GM12874 (cell line): ENCODE measurements around the gene RPH3AL.

ENCODE experiments used
- TF ChIP-seq, protein P1 (sequence below): IDR thresholded peaks from 2 replicates; pipeline ENCODE4 v1.5.1; 2011; ENCODE audit warnings: low read depth, mild to moderate bottlenecking, control low read depth, low read length, moderate library complexity; ENCODE audit not compliant: insufficient read depth

RPH3AL gene

DNA sequence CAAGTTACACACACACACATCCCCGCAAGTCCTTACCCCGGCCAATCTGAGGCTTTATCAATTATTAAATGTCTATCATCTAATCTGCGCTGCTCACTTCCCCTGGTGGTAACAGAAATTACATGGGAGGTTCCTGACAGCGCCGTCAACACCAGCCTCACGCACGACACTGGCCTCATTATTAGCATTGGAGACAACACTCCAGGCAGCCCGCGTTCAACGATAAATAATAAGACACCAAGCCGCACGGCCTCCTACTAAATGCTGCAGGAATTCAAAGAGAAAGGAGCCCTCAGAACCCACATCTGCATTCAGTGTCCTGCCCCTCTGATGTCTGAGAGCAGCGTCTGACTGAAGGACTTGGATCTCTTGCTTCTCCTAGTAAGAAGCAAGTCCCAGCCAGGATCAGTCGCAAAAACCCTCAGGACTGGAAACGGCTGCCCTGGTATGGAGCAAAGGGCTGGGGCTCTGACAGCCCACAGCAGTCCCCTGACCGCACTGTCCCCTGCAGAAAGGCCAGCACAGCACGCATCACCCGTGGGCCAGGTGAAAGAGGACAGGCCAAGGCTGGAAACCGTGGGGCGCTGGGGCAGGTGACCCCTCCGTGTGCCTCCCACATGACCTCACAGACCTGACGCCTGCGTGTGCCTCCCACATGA is 7.6 kb upstream of the RPH3AL start:
- TF ChIP-seq, protein P1, sequence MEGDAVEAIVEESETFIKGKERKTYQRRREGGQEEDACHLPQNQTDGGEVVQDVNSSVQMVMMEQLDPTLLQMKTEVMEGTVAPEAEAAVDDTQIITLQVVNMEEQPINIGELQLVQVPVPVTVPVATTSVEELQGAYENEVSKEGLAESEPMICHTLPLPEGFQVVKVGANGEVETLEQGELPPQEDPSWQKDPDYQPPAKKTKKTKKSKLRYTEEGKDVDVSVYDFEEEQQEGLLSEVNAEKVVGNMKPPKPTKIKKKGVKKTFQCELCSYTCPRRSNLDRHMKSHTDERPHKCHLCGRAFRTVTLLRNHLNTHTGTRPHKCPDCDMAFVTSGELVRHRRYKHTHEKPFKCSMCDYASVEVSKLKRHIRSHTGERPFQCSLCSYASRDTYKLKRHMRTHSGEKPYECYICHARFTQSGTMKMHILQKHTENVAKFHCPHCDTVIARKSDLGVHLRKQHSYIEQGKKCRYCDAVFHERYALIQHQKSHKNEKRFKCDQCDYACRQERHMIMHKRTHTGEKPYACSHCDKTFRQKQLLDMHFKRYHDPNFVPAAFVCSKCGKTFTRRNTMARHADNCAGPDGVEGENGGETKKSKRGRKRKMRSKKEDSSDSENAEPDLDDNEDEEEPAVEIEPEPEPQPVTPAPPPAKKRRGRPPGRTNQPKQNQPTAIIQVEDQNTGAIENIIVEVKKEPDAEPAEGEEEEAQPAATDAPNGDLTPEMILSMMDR, result no peak

- TF ChIP-seq, protein P1, result no peak
These were observed 6.0 kb upstream of the RPH3AL start for GRCh38 chr17:358491-359151.

- TF ChIP-seq, protein P1, result no peak
These were observed 5.0 kb upstream of the RPH3AL start for GRCh38 chr17:357644-358043.

GRCh38 chr17:356671-357434 is 4.2 kb upstream of the RPH3AL start:
- TF ChIP-seq, protein P1, result no peak

DNA sequence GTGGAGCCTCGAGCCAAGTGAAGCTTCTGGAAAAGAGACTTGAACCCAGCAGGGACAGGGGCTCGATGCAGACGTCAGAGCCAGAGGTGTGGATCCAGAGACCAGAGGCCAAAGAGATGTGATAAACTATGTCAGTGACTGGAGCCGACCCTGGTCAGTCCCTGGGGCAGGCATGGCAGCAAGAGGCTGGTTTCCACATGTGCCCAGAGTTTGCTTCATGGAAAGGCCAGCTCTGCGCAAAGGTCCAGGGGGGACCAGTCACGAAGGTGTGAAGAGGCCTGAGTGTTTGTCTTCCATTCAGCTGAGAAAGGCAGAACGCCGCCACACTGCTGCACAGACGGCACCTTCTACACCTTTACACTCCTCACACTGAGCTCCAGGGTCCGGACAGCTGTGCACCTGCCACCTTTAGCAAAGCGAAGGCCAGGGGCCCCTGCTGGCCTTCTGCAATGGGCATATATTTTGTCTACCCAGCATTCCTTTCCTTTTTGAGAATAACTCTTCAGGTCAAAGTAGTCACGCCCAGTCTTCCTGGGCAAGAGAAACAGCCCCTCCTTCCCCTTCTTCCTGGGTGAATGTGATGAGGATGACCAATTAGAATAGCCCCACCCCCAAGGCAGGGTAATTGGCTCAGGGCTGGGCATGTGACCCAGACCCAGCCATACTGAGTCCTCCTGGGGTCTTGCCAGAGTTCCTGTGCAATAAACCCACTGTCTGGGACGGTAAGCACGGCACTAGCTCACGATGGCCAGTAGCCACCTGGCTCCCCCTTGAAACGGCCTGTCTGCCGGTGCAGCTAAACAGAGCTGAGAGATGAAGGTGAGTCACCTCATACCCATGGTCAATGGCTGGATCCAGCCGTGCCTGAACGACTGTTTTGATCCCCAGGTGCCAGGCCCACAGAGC is 2.3 kb upstream of the RPH3AL start:
- TF ChIP-seq, protein P1, result no peak

DNA sequence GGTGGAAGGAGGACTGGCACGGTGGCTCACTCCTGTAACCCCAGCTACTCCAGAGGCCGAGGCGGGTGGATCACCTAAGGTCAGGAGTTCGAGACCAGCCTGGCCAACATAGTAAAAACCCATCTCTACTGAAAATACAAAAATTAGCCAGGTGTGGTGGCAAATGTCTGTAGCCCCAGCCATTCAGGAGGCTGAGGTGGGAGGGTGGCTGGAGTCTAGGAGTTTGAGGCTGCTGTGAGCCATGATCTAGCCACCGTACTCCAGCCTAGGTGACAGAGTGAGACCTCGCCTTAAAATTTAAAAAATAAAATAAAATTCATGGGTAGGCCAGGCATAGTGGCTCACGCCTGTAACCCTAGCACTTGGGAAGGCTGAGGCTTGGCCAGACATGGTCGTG is 1.2 kb upstream of the RPH3AL start:
- TF ChIP-seq, protein P1, result no peak
